ENCODE results near the gene TIFAB. TPM values are rescaled to one million over a fixed set of nuclear protein-coding genes. Genes with fewer than 3 reads are reported as not detected.

Gene TIFAB
- total RNA-seq, 2 experiments from 2014 or later: not detected

GRCh38 chr5:135455876-135456237, 3.7 kb upstream of the TIFAB start:
- Mint-ChIP-seq H3K9me3 (no peaks in the 10 kb centered on the region), H3K27ac (no peak overlapping the region), H3K27me3 (no peaks in the 10 kb centered on the region), H3K4me3 (no peak overlapping the region), H3K36me3 (no peaks in the 10 kb centered on the region), H3K4me1 (no peaks in the 10 kb centered on the region)
- no peak for DNase-seq

- Mint-ChIP-seq H3K27me3 (no peaks in the 10 kb centered on the region), H3K4me3 (no peak overlapping the region), H3K4me1 (no peaks in the 10 kb centered on the region), H3K9me3 (no peaks in the 10 kb centered on the region), H3K27ac (no peak overlapping the region), H3K36me3 (no peaks in the 10 kb centered on the region)
- no peak for DNase-seq
Observed at GRCh38 chr5:135454946-135455345, 2.8 kb upstream of the TIFAB start.

- H3K9me3 Mint-ChIP-seq: no peaks in the 10 kb centered on the region
- H3K4me1 Mint-ChIP-seq: no peaks in the 10 kb centered on the region
- H3K27ac Mint-ChIP-seq: no peak overlapping the region
- DNase-seq: no peak
- no peaks in the 10 kb centered on the region for H3K36me3 Mint-ChIP-seq
- no peaks in the 10 kb centered on the region for H3K27me3 Mint-ChIP-seq
- no peak overlapping the region for H3K4me3 Mint-ChIP-seq
Observed at GRCh38 chr5:135453613-135454012, 1.5 kb upstream of the TIFAB start.

- H3K4me1 Mint-ChIP-seq: no peaks in the 10 kb centered on the region
- no peaks in the 10 kb centered on the region for H3K36me3 Mint-ChIP-seq
- no peak overlapping the region for H3K27ac Mint-ChIP-seq
- no peak for DNase-seq
- no peaks in the 10 kb centered on the region for H3K9me3 Mint-ChIP-seq
- H3K4me3 Mint-ChIP-seq: no peak overlapping the region
- H3K27me3 Mint-ChIP-seq: no peaks in the 10 kb centered on the region
Observed at GRCh38 chr5:135451581-135452320, 400 bp downstream of the TIFAB start.

- no peaks in the 10 kb centered on the region for H3K27me3 Mint-ChIP-seq
- no peaks in the 10 kb centered on the region for H3K9me3 Mint-ChIP-seq
- H3K4me1 Mint-ChIP-seq: no peaks in the 10 kb centered on the region
- H3K36me3 Mint-ChIP-seq: no peaks in the 10 kb centered on the region
- no peak overlapping the region for H3K27ac Mint-ChIP-seq
- DNase-seq: no peak
- no peak overlapping the region for H3K4me3 Mint-ChIP-seq
Observed at GRCh38 chr5:135450952-135451351, 1.2 kb downstream of the TIFAB start.

GRCh38 chr5:135450336-135450735, 1.8 kb downstream of the TIFAB start:
- no peaks in the 10 kb centered on the region for H3K36me3 Mint-ChIP-seq
- no peaks in the 10 kb centered on the region for H3K4me1 Mint-ChIP-seq
- DNase-seq: no peak
- no peaks in the 10 kb centered on the region for H3K27me3 Mint-ChIP-seq
- H3K27ac Mint-ChIP-seq: no peak overlapping the region
- no peak overlapping the region for H3K4me3 Mint-ChIP-seq
- no peaks in the 10 kb centered on the region for H3K9me3 Mint-ChIP-seq

- no peak overlapping the region for H3K27ac Mint-ChIP-seq
- DNase-seq: no peak
- no peaks in the 10 kb centered on the region for H3K9me3 Mint-ChIP-seq
- no peaks in the 10 kb centered on the region for H3K36me3 Mint-ChIP-seq
- no peaks in the 10 kb centered on the region for H3K4me1 Mint-ChIP-seq
- H3K27me3 Mint-ChIP-seq: no peaks in the 10 kb centered on the region
- no peak overlapping the region for H3K4me3 Mint-ChIP-seq
Observed at GRCh38 chr5:135449644-135450043, 2.5 kb downstream of the TIFAB start.

- H3K36me3 Mint-ChIP-seq: no peaks in the 10 kb centered on the region
- no peaks in the 10 kb centered on the region for H3K4me1 Mint-ChIP-seq
- no peaks in the 10 kb centered on the region for H3K27me3 Mint-ChIP-seq
- H3K9me3 Mint-ChIP-seq: no peaks in the 10 kb centered on the region
- no peak overlapping the region for H3K4me3 Mint-ChIP-seq
- DNase-seq: no peak
- no peak overlapping the region for H3K27ac Mint-ChIP-seq
Observed at GRCh38 chr5:135448791-135449507, 3.2 kb downstream of the TIFAB start.

GRCh38 chr5:135448071-135448739, 3.9 kb downstream of the TIFAB start:
- H3K4me3 Mint-ChIP-seq: no peak overlapping the region

GRCh38 chr5:135447298-135447929, 4.7 kb downstream of the TIFAB start, which contains the start of gene DCANP1:
TSS of gene DCANP1 (minus strand) at chr5:135447348. CDS start at chr5:135447108, 240 bp downstream.
- Mint-ChIP-seq H3K27me3 (no peaks in the 10 kb centered on the region), H3K36me3 (no peaks in the 10 kb centered on the region), H3K9me3 (no peaks in the 10 kb centered on the region), H3K4me1 (no peaks in the 10 kb centered on the region), H3K4me3 (no peak within 1 kb of the TSS), H3K27ac (no peak within 1 kb of the TSS)
- no peak for DNase-seq

More at GRCh38 chr5:135448071-135448739, 3.9 kb downstream of the TIFAB start:
- no peak for DNase-seq
- Mint-ChIP-seq H3K4me1 (no peaks in the 10 kb centered on the region), H3K27ac (no peak overlapping the region), H3K27me3 (no peaks in the 10 kb centered on the region), H3K36me3 (no peaks in the 10 kb centered on the region), H3K9me3 (no peaks in the 10 kb centered on the region)

- H3K4me3 Mint-ChIP-seq: no peak overlapping the region
- H3K9me3 Mint-ChIP-seq: no peaks in the 10 kb centered on the region
- no peaks in the 10 kb centered on the region for H3K4me1 Mint-ChIP-seq
- H3K27me3 Mint-ChIP-seq: no peaks in the 10 kb centered on the region
- no peak overlapping the region for H3K27ac Mint-ChIP-seq
- H3K36me3 Mint-ChIP-seq: no peaks in the 10 kb centered on the region
- no peak for DNase-seq
Observed at GRCh38 chr5:135446615-135447014, 5.5 kb downstream of the TIFAB start.

GRCh38 chr5:135446206-135446605, 5.9 kb downstream of the TIFAB start:
- Mint-ChIP-seq H3K27ac (no peak overlapping the region), H3K4me1 (no peaks in the 10 kb centered on the region), H3K9me3 (no peaks in the 10 kb centered on the region), H3K27me3 (no peaks in the 10 kb centered on the region), H3K36me3 (no peaks in the 10 kb centered on the region), H3K4me3 (no peak overlapping the region)
- DNase-seq: no peak

GRCh38 chr5:135445306-135445985, 6.7 kb downstream of the TIFAB start:
- no peaks in the 10 kb centered on the region for H3K4me1 Mint-ChIP-seq
- no peaks in the 10 kb centered on the region for H3K27me3 Mint-ChIP-seq
- no peak overlapping the region for H3K27ac Mint-ChIP-seq
- no peaks in the 10 kb centered on the region for H3K9me3 Mint-ChIP-seq
- DNase-seq: no peak
- H3K4me3 Mint-ChIP-seq: no peak overlapping the region
- H3K36me3 Mint-ChIP-seq: no peaks in the 10 kb centered on the region

- no peaks in the 10 kb centered on the region for H3K36me3 Mint-ChIP-seq
- H3K27me3 Mint-ChIP-seq: no peaks in the 10 kb centered on the region
- no peak overlapping the region for H3K27ac Mint-ChIP-seq
- DNase-seq: no peak
- H3K4me3 Mint-ChIP-seq: no peak overlapping the region
- no peaks in the 10 kb centered on the region for H3K9me3 Mint-ChIP-seq
- no peaks in the 10 kb centered on the region for H3K4me1 Mint-ChIP-seq
Observed at GRCh38 chr5:135444881-135445280, 7.3 kb downstream of the TIFAB start.

- Mint-ChIP-seq H3K27ac (no peak overlapping the region), H3K4me3 (no peak overlapping the region), H3K27me3 (no peaks in the 10 kb centered on the region), H3K9me3 (no peaks in the 10 kb centered on the region), H3K36me3 (no peaks in the 10 kb centered on the region), H3K4me1 (no peaks in the 10 kb centered on the region)
- no peak for DNase-seq
Observed at GRCh38 chr5:135444360-135444759, 7.8 kb downstream of the TIFAB start.
